ENCODE data around the gene PPIF. TPM values are rescaled to one million over a fixed set of nuclear protein-coding genes. Genes with fewer than 3 reads are reported as not detected.

The PPIF gene
- total RNA-seq, 2 experiments from 2014 or later, result 177 to 185 TPM

- ChIA-PET CTCF (no interaction called here), POLR2A (no interaction called here)
Measured at GRCh38 chr10:79377557-79378382, 30.5 kb downstream of the PPIF start.

- ChIA-PET CTCF (no interaction called here), POLR2A (no interaction called here)
Measured at GRCh38 chr10:79378383-79378646, 31.0 kb downstream of the PPIF start.

- ChIA-PET CTCF (no interaction called here), POLR2A (no interaction called here)
Measured at GRCh38 chr10:79378647-79379511, 31.6 kb downstream of the PPIF start.

GRCh38 chr10:79379512-79380124 is 32.3 kb downstream of the PPIF start:
- ChIA-PET CTCF (no interaction called here), POLR2A (no interaction called here)

- ChIA-PET POLR2A (no interaction called here), CTCF (interaction anchor here (0.6 kb wide), 1 partner anchor 87 kb away, joined by 3 read pairs; no protein-coding TSS in a partner anchor)
Measured at GRCh38 chr10:79380125-79380945, 33.1 kb downstream of the PPIF start.

- ChIA-PET CTCF (interaction anchor here (0.6 kb wide), 1 partner anchor 86 kb away, joined by 3 read pairs; no protein-coding TSS in a partner anchor), POLR2A (no interaction called here)
Measured at GRCh38 chr10:79380946-79381721, 33.9 kb downstream of the PPIF start.

- ChIA-PET POLR2A (no interaction called here), CTCF (interaction anchor here (1.8 kb wide), 1 partner anchor 8 kb away, joined by 5 read pairs; no protein-coding TSS in a partner anchor)
Measured at GRCh38 chr10:79381804-79382221, 34.5 kb downstream of the PPIF start.

- ChIA-PET CTCF (interaction anchor here (1.8 kb wide), 1 partner anchor 8 kb away, joined by 5 read pairs; no protein-coding TSS in a partner anchor), POLR2A (no interaction called here)
Measured at GRCh38 chr10:79382491-79382941, 35.2 kb downstream of the PPIF start.

- POLR2A ChIA-PET, result no interaction called here
Measured at GRCh38 chr10:79383974-79384606, 36.8 kb downstream of the PPIF start.

GRCh38 chr10:79384773-79385391 is 37.6 kb downstream of the PPIF start:
- POLR2A ChIA-PET, result no interaction called here
- CTCF ChIA-PET, result interaction anchor here (0.9 kb wide), 1 partner anchor 10 kb away, joined by 3 read pairs; no protein-coding TSS in a partner anchor

More at GRCh38 chr10:79383974-79384606, 36.8 kb downstream of the PPIF start:
- CTCF ChIA-PET, result interaction anchor here (0.9 kb wide), 1 partner anchor 10 kb away, joined by 3 read pairs; no protein-coding TSS in a partner anchor

- POLR2A ChIA-PET, result no interaction called here
- CTCF ChIA-PET, result no interaction called here
Measured at GRCh38 chr10:79385392-79385795, 38.1 kb downstream of the PPIF start.

- POLR2A ChIA-PET, result no interaction called here
- CTCF ChIA-PET, result no interaction called here
Measured at GRCh38 chr10:79385804-79386531, 38.7 kb downstream of the PPIF start.

GRCh38 chr10:79386637-79387465 is 39.6 kb downstream of the PPIF start:
- ChIA-PET CTCF (interaction anchor here (1.1 kb wide), 1 partner anchor 13 kb away, joined by 3 read pairs; no protein-coding TSS in a partner anchor), POLR2A (no interaction called here)

GRCh38 chr10:79387466-79387973 is 40.3 kb downstream of the PPIF start:
- POLR2A ChIA-PET, result no interaction called here
- CTCF ChIA-PET, result interaction anchor here (1.1 kb wide), 1 partner anchor 12 kb away, joined by 3 read pairs; no protein-coding TSS in a partner anchor

- ChIA-PET POLR2A (no interaction called here), CTCF (interaction anchor here (1.1 kb wide), 1 partner anchor 12 kb away, joined by 3 read pairs; no protein-coding TSS in a partner anchor)
Measured at GRCh38 chr10:79387974-79388850, 40.9 kb downstream of the PPIF start.

Data from activated CD8-positive, alpha-beta memory T cell treated with anti-CD3 and anti-CD28 coated beads for 36 hours (primary cell).